GM10266 (cell line): ENCODE data around the gene SUPT20HL2.

Source experiments
- DNase-seq: peaks from one replicate; pipeline ENCODE4 v3.0.0; 2012; ENCODE audit errors: extremely low spot score
- TF ChIP-seq, protein P1 (sequence below): IDR thresholded peaks from 2 replicates; pipeline ENCODE4 v1.5.1; 2012; ENCODE audit warnings: mild to moderate bottlenecking, low read depth; ENCODE audit not compliant: control insufficient read depth, insufficient read depth; ENCODE audit errors: missing control alignments

Gene SUPT20HL2

DNA sequence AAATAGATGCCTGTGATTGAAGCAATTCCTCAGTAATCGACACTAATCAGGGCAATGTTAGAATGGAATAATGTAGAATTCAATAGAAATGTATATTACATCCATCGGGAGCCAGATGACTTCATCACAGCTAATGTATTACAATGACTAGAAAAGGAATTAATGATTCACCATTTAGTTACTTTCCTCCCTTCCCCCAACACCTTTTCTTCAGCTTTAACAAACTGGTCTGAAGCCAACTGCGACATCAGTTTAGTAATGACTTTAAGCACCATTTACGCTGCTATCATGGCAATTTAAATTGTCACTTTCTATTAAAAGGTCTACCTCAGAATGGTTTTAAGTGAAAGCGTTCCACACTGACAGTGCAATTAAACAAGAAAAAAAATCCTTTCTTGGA is 45.1 kb downstream of the SUPT20HL2 start:
- DNase-seq, result no peak
- TF ChIP-seq, protein P1, sequence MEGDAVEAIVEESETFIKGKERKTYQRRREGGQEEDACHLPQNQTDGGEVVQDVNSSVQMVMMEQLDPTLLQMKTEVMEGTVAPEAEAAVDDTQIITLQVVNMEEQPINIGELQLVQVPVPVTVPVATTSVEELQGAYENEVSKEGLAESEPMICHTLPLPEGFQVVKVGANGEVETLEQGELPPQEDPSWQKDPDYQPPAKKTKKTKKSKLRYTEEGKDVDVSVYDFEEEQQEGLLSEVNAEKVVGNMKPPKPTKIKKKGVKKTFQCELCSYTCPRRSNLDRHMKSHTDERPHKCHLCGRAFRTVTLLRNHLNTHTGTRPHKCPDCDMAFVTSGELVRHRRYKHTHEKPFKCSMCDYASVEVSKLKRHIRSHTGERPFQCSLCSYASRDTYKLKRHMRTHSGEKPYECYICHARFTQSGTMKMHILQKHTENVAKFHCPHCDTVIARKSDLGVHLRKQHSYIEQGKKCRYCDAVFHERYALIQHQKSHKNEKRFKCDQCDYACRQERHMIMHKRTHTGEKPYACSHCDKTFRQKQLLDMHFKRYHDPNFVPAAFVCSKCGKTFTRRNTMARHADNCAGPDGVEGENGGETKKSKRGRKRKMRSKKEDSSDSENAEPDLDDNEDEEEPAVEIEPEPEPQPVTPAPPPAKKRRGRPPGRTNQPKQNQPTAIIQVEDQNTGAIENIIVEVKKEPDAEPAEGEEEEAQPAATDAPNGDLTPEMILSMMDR, result no peak

DNA sequence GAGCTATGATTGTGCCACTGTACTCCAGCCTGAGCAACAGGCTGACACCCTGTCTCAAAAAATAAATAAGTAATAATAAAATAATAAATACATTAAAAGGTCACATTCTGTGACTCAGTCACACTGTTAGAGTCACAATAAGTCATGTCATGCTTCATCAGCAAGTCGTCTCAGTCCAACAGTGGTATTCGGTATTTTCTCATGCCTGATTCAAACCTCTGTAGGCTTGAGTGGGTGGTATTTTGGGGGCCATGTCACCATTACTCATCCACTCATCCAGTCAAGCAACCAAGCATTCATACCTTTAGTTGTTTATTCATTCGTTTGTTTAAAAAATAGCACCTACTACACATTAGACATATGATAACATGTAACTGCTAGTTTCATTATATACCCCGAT is 46.9 kb downstream of the SUPT20HL2 start:
- no peak for DNase-seq
- TF ChIP-seq, protein P1, result no peak

DNA sequence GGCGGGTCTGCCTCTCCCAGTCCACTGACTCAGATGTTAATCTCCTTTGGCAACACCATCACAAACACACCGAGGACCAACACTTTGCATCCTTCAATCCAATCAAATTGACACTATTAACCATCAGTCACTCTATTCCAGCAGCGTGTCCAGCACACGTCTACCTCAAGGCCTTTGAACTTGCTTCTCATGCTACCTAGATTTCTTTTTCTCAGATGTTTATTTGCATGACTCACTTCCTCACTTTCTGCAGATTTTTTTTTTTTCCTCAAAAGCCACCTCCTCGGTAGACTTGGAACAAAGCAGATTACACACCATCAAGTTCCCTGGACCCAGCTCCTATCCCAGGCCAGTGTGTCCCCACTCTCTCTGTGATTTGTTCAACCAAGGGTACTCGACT is 49.5 kb downstream of the SUPT20HL2 start:
- no peak for DNase-seq
- TF ChIP-seq, protein P1, result no peak

DNA sequence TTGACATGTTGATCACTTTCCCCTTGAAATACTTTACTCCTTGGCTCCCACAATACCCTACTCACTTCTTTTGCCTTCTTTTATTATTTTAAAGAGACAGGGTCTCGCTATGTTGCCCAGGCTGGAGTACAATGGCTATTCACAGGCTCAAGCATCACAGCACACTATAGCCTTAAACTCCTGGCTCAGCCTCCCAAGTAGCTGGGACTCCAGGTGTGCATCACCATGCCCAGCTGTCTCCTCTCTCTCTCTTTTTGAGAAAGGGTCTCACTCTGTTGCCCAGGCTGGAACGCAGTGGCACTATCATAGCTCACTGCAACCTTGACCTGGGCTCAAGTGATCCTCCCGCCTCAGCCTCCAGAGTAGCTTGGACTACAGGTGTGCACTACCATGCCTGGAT is 51.6 kb downstream of the SUPT20HL2 start:
- TF ChIP-seq, protein P1, result no peak
- DNase-seq, result no peak
